HG02642 (cell line): Measurements from ENCODE around the gene SSR1.
"Not testable (repeated sequence)": the region's sequence is repeated elsewhere in the genome, so short reads cannot be mapped to it uniquely, and the experiment has no call there.

Experiments
- ATAC-seq: cut with Tn5 transposase; IDR thresholded peaks from one replicate; pipeline ENCODE4 v1.9.1; 2021; ENCODE audit warnings: mild to moderate bottlenecking; ENCODE audit not compliant: unreplicated experiment, poor library complexity

Gene SSR1

GRCh38 chr6:7321866-7322265 lies 8.9 kb upstream of the SSR1 start:
- ATAC-seq = not testable (repeated sequence)

DNA sequence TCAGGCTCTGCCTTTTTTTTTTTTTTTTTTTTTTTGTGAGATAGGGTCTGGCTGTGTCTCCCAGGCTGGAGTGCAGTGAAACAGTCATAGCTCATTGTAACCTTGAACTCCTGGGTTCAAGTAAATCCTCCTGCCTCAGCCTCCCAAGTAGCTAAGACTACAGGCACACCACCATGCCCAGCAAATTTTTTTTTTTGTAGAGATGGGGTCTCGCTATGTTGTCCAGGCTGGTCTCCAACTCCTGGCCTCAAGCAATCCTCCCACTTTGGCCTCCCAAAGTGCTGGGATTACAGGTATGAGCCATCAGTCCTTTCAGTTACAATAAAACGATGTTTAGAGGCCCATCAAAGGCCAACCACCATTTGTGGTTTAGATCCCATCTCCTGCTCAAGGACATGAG lies 6.4 kb upstream of the SSR1 start:
- not testable (repeated sequence) for ATAC-seq

DNA sequence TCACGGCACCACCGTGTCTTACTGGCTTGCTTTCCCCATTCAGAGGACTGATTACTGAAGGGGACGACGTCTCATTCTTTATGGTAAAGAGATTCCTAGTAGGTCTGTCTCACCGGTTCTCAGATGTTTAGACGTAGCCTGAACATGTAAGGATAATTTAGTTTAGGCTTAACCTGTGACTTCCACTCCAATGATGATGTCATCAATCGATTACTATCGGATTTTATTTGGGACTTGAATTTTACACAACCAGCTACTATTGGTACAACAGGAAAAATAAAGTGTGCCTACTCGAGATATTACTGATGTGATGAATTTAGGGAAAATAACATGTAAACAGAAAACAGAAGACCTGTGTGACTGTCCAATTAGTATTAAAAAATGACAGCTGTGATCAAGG lies 4.5 kb upstream of the SSR1 start:
- ATAC-seq = no peak

GRCh38 chr6:7316658-7317533 lies 3.9 kb upstream of the SSR1 start:
- ATAC-seq = no peak

DNA sequence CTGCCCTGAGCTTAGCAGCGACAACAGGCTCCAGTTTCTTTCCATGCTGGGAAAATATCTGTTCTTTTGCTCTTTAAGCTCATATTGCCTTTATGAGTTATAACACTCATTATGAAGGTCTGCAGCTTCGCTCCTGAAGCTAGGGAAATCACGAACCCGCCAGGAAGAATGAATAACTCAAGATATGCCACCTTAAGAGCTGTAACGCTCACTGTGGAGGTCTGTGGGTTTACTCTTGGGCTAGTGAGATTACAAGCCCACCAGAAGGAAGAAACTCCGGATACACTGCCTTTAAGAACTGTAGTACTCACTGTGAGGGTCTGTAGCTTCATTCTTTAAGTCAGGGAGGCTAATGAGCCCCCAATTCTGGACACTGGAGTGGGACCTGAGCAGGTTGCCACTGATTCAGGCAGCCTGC lies 3.0 kb upstream of the SSR1 start:
- no peak for ATAC-seq

DNA sequence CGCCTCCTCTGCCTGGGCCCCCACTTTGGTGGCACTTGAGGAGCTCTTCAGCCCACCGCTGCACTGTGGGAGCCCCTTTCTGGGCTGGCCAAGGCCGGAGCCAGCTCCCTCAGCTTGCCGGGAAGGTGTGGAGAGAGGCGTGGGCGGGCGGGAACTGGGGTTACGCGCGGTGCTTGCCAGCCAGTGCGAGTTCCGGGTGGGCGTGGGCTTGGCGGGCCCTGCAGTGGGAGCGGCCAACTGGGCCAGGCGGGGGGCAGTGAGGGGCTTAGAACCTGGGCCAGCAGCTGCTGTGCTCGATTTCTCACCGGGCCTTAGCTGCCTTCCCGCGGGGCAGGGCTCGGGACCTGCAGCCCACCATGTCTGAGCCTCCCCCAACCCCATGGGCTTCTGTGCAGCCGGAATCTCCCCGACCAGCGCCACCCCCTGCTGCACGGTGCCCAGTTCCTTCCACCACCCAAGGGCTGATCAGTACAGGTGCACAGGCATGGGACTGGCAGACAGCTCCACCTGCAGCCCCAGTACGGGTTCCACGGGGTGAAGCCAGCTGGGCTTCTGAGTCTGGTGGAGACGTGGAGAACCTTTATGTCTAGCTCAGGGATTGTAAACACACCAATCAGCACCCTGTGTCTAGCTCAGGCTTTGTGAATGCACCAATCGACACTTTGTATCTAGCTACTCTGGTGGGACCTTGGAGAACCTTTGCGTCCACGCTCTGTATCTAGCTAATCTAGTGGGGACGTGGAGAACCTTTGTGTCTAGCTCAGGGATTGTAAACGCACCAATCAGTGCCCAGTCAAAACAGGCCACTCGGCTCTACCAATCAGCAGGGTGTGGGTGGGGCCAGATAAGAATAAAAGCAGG lies 2.3 kb upstream of the SSR1 start:
- ATAC-seq = not testable (repeated sequence)

- no peak for ATAC-seq
These were observed 1.4 kb upstream of the SSR1 start for GRCh38 chr6:7314414-7314813.

- ATAC-seq = no peak
These were observed 636 bp upstream of the SSR1 start for GRCh38 chr6:7313505-7314165.

DNA sequence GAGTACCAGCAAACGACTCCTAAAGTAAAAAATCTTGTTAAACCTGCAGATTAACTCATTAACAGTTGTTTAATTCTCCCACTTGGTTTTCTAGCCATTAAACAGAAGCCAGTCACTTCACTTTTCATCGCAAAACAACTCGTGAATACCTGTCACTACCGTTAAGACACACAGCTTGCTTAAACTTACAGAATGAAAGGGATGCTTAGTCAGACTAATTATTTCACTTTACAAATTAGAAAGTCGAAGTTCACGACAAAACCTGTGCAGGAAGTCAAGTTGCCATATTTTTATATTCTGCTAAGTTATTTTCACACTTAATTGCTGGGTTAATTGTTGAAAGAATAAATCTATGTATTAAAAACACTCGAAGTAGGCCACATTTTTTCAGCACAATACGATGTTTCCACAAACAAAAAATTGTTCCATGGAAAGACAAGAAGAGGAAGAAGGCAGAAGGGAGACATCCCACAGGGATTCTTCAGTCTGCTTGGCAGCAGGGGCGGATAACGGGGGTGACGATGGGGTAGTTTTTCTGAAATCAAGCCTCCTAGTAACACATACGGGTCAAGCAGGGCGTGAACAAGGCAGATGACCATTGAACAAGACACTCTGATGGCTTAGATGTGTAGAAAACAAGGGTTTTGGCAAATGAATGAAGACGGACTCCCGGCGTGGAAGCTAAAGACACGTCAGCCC lies 933 bp downstream of the SSR1 start:
- no peak for ATAC-seq

- no peak for ATAC-seq
These were observed 1.8 kb downstream of the SSR1 start for GRCh38 chr6:7311176-7311575.

GRCh38 chr6:7309050-7309449 lies 3.9 kb downstream of the SSR1 start:
- ATAC-seq = no peak

GRCh38 chr6:7307533-7307932 lies 5.5 kb downstream of the SSR1 start:
- no peak for ATAC-seq

- no peak for ATAC-seq
These were observed 8.2 kb downstream of the SSR1 start for GRCh38 chr6:7304821-7305220.

- ATAC-seq = no peak
These were observed 11.3 kb downstream of the SSR1 start for GRCh38 chr6:7301702-7302101.

DNA sequence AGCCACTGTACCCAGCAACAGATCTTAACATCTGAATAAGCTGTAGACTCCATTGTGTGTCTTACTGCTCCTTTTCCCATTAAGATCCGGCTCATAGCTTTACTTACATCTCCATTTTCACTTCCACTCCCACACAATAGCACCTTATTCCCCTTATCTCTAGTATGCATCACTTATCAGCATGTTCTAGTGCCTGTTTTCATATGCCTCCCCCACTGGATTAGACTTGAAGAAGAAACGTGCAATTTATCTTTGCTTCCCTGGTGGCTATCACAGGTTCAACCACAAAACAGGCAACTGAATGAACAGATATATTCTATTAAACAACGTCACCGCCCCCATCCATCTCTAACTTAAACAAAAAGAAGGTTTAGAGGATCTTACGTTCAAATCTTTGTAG lies 12.1 kb downstream of the SSR1 start:
- ATAC-seq = no peak

DNA sequence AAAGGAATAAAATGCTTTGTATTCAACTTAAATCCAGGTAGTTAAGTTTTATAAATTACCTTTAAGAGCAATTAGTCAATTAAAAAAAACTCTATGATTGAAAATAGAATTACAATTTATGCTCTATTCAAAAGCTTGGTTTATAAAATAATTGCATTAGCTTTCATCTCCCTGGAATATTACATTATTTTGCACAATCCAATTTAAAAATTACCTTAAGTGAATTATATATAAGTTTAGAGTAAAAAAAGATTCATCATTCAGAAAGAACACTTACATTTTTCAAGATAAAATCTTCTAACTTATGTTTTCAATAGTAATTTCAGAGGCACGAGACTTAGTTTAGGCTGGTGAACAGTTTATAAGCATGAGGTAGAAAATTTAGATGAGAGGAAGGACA lies 14.9 kb downstream of the SSR1 start:
- ATAC-seq = no peak

- ATAC-seq = no peak
These were observed 16.4 kb downstream of the SSR1 start for GRCh38 chr6:7296602-7297001.

DNA sequence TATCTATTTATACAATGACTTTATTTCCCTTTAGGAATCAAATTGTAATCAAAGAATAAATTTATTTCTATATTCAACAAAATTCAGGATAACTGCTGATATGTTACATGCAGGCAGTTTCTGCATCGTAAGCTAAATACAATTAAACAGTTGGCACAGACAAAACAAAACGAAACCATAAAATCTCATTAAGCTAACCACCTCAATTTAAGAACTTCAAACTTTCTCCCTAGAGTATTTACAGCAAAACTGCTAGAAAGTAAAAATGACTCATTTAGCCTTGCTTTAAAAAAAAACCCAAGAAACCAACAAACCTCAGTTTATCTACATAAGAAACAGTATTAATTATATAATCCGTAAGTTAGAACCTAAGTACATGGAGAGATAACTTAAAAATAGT lies 17.1 kb downstream of the SSR1 start:
- no peak for ATAC-seq

GRCh38 chr6:7292596-7293255 lies 20.3 kb downstream of the SSR1 start:
- no peak for ATAC-seq

- no peak for ATAC-seq
These were observed 22.9 kb downstream of the SSR1 start for GRCh38 chr6:7290079-7290478.
